HG03066 (cell line): ENCODE data around the gene LOXHD1.

Experiments used
- ATAC-seq: cut with Tn5 transposase; IDR thresholded peaks from one replicate; pipeline ENCODE4 v1.9.1; 2021; ENCODE audit warnings: low read depth; ENCODE audit not compliant: unreplicated experiment

Gene LOXHD1

GRCh38 chr18:46460754-46461153, 196.3 kb downstream of the LOXHD1 start:
- no peak for ATAC-seq

GRCh38 chr18:46459789-46460455, 197.1 kb downstream of the LOXHD1 start:
- no peak for ATAC-seq

DNA sequence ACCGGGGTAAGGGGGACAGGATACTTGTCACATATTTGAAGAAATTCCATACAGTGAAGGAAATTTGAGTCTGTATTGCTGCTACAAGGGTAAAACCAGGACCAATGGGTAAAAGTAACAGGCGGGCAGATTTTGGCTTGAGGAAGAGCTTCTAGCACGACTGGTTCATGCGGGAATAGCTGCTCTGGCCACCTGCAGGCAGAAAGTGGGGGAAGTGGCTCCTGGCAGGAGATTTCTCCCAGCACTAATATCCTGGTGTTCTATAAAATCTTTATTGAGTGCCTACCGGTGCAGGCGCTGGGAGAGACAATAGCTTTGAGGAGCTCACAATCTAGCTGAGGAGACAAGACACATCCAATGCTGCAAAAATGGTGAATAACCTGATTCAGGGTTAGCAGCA, 198.5 kb downstream of the LOXHD1 start:
- no peak for ATAC-seq

DNA sequence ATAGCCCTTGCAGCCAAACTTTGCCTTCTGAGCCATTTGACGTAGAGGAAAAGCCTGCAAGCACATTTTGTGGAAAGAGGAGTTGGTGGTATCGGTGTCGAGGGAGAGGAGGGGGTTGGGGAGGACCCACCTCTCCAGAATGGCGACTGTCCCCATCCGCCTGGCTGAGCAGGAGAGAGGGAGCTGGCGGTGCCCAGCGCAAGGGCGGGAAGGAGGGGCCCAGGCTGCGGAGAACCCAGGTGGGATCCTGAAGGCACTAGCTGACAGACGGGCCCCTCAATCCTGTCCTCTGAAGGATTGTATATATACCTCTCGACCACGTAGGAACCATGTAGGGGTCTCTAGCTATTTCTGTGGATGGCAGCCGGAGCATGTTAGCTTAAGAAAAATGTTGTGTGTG, 200.3 kb downstream of the LOXHD1 start:
- ATAC-seq = no peak

DNA sequence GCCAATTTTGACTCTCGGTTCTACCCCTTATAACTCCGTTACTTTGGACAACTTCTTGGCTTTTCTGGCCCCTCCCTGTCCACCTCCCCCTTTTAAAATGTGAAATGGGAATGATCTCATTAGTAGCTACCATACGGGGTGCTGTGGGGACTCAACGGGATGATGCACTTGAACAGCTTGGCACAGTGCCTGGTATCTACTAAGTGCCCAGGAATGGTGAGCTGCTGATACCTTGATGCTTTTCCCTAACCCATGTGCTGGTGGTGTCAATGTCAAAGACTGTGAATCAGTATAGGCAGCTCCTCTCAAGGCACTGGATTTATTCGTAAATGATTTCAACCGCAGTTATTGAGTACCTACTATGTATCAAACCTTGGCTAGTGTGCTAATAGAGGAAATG, 204.2 kb downstream of the LOXHD1 start:
- ATAC-seq = no peak

DNA sequence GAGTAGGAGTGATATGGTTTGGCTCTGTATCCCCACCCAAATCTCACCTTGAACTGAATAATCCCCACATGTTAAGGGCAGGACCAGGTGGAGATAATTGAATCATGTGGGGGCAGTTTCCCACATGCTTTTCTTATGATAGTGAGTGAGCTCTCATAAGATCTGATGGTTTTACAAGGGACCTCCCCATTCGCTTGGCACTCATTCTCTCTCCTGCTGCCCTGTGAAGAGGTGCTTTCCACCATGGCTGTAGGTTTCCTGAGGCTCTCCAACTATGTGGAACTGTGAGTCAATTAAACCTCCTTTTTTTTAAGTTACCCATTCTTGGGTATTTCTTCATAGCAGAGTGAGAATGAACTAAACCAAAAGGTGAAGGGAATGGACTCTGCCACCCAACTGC, 207.5 kb downstream of the LOXHD1 start:
- ATAC-seq = no peak

DNA sequence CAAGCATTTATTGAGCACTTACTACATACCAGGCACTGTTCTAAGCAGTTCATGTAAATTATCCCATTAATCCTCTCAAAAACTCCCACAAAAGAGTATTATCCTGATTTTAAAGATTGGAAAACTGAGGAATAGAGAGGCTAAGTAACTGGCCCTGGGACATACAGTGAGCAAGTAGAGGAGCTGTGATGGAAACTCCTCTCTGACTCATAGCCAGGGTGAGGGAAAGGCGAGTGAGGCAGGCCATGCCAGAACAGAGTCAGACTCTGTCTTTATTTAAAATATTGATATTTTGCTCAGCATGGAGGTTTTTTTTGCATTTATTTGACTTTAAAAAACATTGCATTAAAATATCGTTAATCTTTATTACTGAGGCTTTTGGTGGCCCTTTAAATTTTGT, 208.0 kb downstream of the LOXHD1 start:
- ATAC-seq = no peak

- no peak for ATAC-seq
Observed at GRCh38 chr18:46448347-46448746, 208.7 kb downstream of the LOXHD1 start.

DNA sequence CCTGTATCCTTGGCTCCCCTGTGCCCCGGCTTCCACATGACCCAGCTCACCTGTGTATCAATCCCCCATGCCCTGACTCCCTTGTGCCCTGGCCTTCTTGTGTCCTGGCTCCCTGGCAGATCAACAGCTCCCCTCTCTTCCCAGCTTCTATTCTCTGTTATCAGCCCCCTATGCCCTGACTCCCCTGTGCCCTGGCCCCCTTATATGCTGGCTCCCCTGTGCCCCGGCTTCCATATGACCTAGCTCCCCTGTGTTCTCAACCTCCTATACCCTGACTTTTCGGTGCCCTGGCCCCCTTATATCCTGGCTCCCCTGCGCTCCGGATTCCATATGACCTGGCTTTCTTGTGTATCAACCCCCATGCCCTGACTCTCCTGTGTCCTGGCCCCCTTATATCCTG, 209.2 kb downstream of the LOXHD1 start:
- no peak for ATAC-seq

DNA sequence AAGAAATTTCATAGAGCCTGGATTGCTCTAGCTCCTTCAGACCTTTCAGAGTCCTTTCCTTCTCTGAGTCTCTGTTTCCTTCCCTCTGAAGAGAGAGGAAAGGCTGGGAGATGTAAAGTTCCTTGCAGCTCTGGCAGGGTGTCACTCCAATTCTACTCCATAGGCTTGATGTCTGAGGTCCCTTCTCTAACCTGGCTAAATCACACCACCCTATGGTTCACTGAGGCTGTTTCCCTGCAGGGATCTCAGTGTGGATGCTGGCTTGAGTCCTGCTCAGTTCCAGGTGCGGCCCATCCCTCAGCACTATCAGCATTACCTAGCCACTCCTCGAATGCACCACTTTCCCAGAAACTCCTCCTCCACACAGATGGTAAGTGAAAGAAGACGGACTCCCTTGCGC, 209.7 kb downstream of the LOXHD1 start:
- ATAC-seq = no peak

GRCh38 chr18:46445522-46446313, 211.3 kb downstream of the LOXHD1 start:
- no peak for ATAC-seq

DNA sequence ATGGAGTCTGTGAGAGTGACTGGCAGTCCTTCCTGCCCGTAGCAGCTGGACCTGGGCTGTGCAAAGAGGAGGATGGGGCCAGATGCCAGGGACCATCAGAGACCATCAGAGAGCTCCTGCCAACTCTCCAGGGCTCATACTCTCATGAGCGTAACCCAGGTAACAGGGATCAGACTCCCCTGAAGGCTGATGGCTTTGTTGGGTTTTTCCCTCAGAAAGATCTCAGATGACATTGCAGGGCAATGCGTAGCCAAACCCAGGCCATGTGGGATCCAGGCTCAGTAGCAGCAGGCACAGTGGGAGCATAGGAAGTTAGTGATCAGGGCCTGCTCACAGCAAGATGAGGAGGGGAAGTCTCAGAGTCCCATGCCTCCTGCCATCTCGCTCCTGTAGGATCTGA, 218.0 kb downstream of the LOXHD1 start:
- no peak for ATAC-seq

- no peak for ATAC-seq
Observed at GRCh38 chr18:46437061-46437460, 220.0 kb downstream of the LOXHD1 start.

- no peak for ATAC-seq
Observed at GRCh38 chr18:46436621-46437020, 220.4 kb downstream of the LOXHD1 start.

GRCh38 chr18:46435031-46435430, 222.0 kb downstream of the LOXHD1 start:
- ATAC-seq = no peak

- ATAC-seq = no peak
Observed at GRCh38 chr18:46434629-46435028, 222.4 kb downstream of the LOXHD1 start.

DNA sequence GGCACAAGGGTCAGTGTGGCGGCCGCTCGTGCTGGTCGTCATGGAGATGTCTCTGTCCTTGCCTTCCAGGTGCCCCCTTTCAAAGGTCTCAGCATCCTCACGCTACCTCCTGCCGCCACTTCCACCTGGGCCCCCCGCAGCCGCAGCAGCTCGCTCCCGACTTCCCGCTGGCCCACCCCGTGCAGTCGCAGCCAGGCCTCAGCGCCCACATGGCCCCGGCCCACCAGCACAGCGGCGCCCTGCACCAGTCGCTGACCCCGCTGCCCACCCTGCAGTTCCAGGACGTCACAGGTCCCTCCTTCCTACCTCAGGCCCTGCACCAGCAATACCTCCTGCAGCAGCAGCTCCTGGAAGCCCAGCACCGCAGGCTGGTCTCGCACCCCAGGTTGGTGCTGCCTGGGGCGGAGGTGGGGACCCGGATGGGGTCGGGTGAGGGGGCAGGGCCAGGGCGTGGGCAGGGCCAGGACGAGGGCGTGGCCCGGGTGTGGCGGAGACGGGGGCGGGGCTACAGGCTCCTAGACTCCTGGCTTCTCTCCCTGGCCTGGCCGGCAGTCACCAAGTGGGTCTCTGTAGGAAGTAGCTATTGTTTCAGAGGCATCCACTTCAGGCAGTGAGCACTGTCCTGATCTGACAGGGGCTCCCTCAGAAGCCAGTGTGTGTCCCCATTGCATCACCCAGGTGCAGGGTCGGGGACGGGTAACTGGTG, 223.7 kb downstream of the LOXHD1 start:
- no peak for ATAC-seq

DNA sequence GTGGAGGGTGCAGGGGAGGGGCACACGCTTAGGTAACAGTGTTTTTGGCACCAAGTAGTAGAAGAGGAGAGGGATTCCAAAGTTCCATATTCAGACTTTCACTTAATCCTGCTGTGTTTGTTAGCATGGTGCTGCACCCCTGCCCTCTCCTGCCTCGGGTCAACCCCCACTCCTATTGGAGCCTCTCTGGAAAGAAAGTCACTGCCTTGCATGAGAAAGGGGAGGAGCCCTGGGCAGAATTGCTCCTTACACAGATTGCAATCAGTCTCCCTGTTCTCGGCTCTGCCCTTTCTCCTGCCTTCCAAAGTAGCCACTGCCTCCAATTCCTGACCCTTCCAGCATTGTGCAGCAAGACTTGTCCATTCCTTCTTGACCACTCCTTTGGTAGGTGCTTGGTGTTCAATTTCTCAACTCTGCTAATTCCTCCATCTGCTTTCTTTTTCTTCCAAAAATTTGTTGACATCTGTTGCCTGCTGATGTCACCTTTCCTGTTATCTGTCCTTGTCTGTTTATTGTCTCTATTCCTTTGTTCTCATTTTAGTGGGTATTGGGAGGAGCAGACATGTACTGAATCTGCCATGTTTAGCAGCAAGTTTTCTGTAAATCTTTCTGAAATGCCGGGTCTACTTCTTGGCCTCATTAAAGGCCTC, 225.4 kb downstream of the LOXHD1 start:
- no peak for ATAC-seq

- ATAC-seq = no peak
Observed at GRCh38 chr18:46429649-46430224, 227.3 kb downstream of the LOXHD1 start.

- no peak for ATAC-seq
Observed at GRCh38 chr18:46429130-46429529, 227.9 kb downstream of the LOXHD1 start.

- no peak for ATAC-seq
Observed at GRCh38 chr18:46428368-46428767, 228.7 kb downstream of the LOXHD1 start.
